Measurements from ENCODE around the gene KLK7. TPM values are rescaled to one million over a fixed set of nuclear protein-coding genes. Genes with fewer than 3 reads are reported as not detected.

The KLK7 gene
- total and polyA plus RNA-seq, 2 donors = 0.52 to 5.0 TPM

DNA sequence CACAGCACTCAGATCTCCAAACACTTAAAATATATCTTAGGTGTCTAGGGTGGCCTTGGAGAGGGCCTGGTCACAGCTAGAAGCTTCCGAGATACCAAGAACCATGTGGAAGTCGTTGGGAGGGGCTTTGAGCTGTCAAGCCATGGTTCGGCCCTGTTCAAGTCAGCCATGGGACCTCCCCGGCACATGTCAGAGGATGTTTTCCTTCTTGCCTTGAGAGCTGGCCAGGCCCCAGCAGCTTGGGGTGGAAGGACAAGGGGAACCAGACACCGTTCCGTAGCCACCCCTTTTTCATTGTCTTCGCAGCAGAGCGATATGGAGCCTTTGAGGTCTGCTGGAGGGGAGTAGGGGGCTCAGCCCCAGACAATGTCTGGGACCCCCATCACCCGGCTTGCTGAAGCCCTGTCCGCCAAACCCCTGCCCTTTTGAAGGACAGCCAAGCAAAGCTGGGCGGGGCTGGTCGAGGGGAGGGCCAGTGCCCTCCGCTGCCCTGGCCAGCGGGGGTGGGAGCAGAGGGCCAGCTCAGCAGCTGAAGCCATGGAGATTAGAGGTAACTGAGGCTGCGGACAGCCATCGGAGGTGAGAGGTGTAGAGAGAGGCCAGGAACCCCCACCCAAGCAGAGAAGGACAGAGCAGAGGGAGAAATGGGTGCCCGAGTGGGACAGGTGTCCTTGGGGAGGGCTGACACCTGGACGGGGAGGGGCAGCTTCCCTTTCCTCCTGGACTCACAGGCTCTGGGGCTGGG lies 42.3 kb upstream of the KLK7 start:
- H3K36me3 ChIP-seq (ENCODE audit: control insufficient read depth in 2 of 2, insufficient read depth in 2 of 2, low read length in 1 of 2) = no peaks in the 10 kb centered on the region
- no peak overlapping the region for H3K4me3 ChIP-seq (ENCODE audit: low read length in 2 of 2)
- no peak overlapping the region for H3K27ac ChIP-seq (ENCODE audit: low read depth in 1 of 2, low read length in 1 of 2)
- DNase-seq (ENCODE audit: low read depth in 6 of 9, low spot score in 9 of 9) = no peak
- peaks cover 0 to 17% of the 10 kb centered on the region in 2 donors for H3K27me3 ChIP-seq (ENCODE audit: control insufficient read depth in 2 of 2, insufficient read depth in 1 of 2, low read length in 1 of 2)
- WGBS = 77% methylated on average over 18 of the region's 18 CpGs
- H3K9me3 ChIP-seq (ENCODE audit: control insufficient read depth in 2 of 2, insufficient read depth in 1 of 2, low read length in 1 of 2) = no peaks in the 10 kb centered on the region
- H3K4me1 ChIP-seq (ENCODE audit: control insufficient read depth in 2 of 2, insufficient read depth in 2 of 2, low read length in 2 of 2) = no peaks in the 10 kb centered on the region

DNA sequence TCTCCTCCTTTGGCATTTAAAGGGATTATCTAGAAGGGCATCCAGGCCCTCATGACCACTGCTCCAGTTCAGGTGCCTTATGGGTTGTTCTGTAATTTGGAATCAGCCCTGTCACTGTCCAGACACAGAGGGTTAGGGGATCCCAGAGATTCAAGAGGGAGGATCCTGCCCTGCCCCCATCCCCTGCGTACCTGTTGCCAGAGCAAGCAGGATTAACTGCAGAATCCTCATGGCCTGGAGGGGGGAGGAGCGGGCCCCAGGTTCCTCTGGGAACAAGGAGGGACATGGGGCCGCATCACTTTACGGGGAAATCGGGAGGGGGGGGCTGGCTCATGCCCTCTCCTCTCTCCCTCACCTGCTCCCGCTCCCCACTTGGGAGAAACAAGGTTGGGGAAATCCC lies 41.7 kb upstream of the KLK7 start:
- WGBS = 77% methylated on average over 6 of the region's 6 CpGs
- Histone ChIP-seq H3K27ac (ENCODE audit: low read depth in 1 of 2, low read length in 1 of 2) (no peak overlapping the region), H3K4me1 (ENCODE audit: control insufficient read depth in 2 of 2, insufficient read depth in 2 of 2, low read length in 2 of 2) (no peaks in the 10 kb centered on the region), H3K9me3 (ENCODE audit: control insufficient read depth in 2 of 2, insufficient read depth in 1 of 2, low read length in 1 of 2) (no peaks in the 10 kb centered on the region), H3K27me3 (ENCODE audit: control insufficient read depth in 2 of 2, insufficient read depth in 1 of 2, low read length in 1 of 2) (peaks cover under 1 to 23% of the 10 kb centered on the region in 2 donors), H3K4me3 (ENCODE audit: low read length in 2 of 2) (no peak overlapping the region), H3K36me3 (ENCODE audit: control insufficient read depth in 2 of 2, insufficient read depth in 2 of 2, low read length in 1 of 2) (no peaks in the 10 kb centered on the region)
- DNase-seq (ENCODE audit: low read depth in 6 of 9, low spot score in 9 of 9) = no peak

DNA sequence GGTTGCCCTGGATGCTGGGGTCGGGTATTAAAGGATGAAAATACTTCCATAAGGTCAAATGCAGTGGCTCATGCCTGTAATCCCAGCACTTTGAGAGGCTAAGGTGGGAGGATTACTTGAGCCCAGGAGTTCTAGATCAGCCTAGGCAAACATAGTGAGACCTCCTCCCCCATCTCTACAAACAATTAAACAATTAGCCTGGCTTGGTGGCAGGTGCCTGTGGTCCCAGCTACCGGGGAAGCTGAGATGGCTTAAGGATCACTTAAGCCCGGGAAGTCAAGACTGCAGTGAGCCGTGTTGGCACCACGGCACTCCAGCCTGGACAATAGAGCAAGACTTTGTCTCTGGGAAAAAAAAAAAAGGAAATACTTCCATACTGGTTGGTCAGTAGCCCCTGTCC lies 41.2 kb upstream of the KLK7 start:
- Histone ChIP-seq H3K27ac (ENCODE audit: low read depth in 1 of 2, low read length in 1 of 2) (no peak overlapping the region), H3K4me3 (ENCODE audit: low read length in 2 of 2) (no peak overlapping the region)
- WGBS = 66% methylated on average over 5 of the region's 5 CpGs

DNA sequence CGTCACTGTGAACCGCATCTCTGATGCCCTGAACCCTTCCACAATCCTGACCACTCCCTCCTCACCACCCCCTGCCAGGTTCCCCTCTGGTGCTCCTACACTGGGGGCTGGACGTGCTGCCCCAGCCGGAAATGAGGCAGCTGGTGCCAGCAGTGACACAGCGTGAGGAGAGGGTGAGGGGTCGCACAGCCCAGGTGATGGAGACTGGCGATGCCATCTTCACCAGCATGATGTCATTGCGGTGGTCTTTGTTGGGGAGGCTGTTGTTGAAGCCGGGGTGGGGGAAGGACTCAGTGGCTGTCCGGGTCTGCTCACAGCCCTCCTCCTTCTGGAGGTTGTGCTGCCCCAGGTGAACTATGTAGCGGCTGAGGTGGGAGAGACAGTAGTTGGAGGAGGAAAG lies 40.2 kb upstream of the KLK7 start:
- Histone ChIP-seq H3K27me3 (ENCODE audit: control insufficient read depth in 2 of 2, insufficient read depth in 1 of 2, low read length in 1 of 2) (peaks cover 15 to 38% of the 10 kb centered on the region in 2 donors), H3K4me1 (ENCODE audit: control insufficient read depth in 2 of 2, insufficient read depth in 2 of 2, low read length in 2 of 2) (no peaks in the 10 kb centered on the region), H3K36me3 (ENCODE audit: control insufficient read depth in 2 of 2, insufficient read depth in 2 of 2, low read length in 1 of 2) (no peaks in the 10 kb centered on the region), H3K9me3 (ENCODE audit: control insufficient read depth in 2 of 2, insufficient read depth in 1 of 2, low read length in 1 of 2) (no peaks in the 10 kb centered on the region), H3K27ac (ENCODE audit: low read depth in 1 of 2, low read length in 1 of 2) (no peak overlapping the region), H3K4me3 (ENCODE audit: low read length in 2 of 2) (no peak overlapping the region)
- WGBS = 80% methylated on average over 11 of the region's 11 CpGs
- DNase-seq (ENCODE audit: low read depth in 6 of 9, low spot score in 9 of 9) = no peak

More for the DNA sequence above, 41.2 kb upstream of the KLK7 start:
- H3K9me3 ChIP-seq (ENCODE audit: control insufficient read depth in 2 of 2, insufficient read depth in 1 of 2, low read length in 1 of 2) = no peaks in the 10 kb centered on the region
- no peak for DNase-seq (ENCODE audit: low read depth in 6 of 9, low spot score in 9 of 9)
- H3K27me3 ChIP-seq (ENCODE audit: control insufficient read depth in 2 of 2, insufficient read depth in 1 of 2, low read length in 1 of 2) = peaks cover 5 to 28% of the 10 kb centered on the region in 2 donors
- H3K4me1 ChIP-seq (ENCODE audit: control insufficient read depth in 2 of 2, insufficient read depth in 2 of 2, low read length in 2 of 2) = no peaks in the 10 kb centered on the region
- no peaks in the 10 kb centered on the region for H3K36me3 ChIP-seq (ENCODE audit: control insufficient read depth in 2 of 2, insufficient read depth in 2 of 2, low read length in 1 of 2)

GRCh38 chr19:51022526-51022925 lies 38.8 kb upstream of the KLK7 start:
- WGBS = 67% methylated on average over 14 of the region's 14 CpGs
- H3K27ac ChIP-seq (ENCODE audit: low read depth in 1 of 2, low read length in 1 of 2) = no peak overlapping the region
- H3K4me1 ChIP-seq (ENCODE audit: control insufficient read depth in 2 of 2, insufficient read depth in 2 of 2, low read length in 2 of 2) = no peaks in the 10 kb centered on the region
- DNase-seq (ENCODE audit: low read depth in 6 of 9, low spot score in 9 of 9) = no peak
- no peaks in the 10 kb centered on the region for H3K9me3 ChIP-seq (ENCODE audit: control insufficient read depth in 2 of 2, insufficient read depth in 1 of 2, low read length in 1 of 2)
- H3K27me3 ChIP-seq (ENCODE audit: control insufficient read depth in 2 of 2, insufficient read depth in 1 of 2, low read length in 1 of 2) = peaks cover 19 to 50% of the 10 kb centered on the region in 2 donors
- no peaks in the 10 kb centered on the region for H3K36me3 ChIP-seq (ENCODE audit: control insufficient read depth in 2 of 2, insufficient read depth in 2 of 2, low read length in 1 of 2)
- H3K4me3 ChIP-seq (ENCODE audit: low read length in 2 of 2) = no peak overlapping the region

DNA sequence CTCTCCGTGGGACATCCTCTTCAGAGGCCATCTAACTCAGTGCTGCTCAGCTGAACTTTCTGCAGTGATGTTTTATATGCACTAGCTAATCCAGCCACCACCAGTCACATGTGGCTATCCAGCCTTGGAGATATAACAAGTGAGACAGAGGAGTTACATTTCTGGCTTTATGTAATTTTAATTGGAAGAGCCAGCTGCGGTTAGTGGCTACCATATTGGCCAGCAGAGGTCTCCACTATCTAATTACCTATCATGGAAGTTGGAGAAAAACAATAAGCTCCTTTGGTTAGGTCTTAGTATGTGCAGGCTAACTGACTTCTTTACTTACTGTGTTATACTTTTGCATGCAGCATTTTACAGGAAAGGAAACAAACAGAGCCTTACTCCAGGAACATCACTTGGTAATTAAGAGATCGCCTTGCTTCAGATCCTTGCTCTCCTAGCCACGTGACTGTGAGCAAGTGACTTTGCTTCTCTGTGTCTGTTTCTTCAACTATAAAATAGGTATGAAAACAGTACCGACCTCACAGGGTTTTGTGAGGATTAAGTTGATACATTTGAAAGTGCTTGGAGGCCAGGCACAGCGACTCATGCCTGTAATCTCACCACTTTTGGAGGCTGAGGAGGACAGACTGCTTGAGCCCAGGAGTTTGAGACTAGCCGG lies 37.4 kb upstream of the KLK7 start:
- Histone ChIP-seq H3K4me3 (ENCODE audit: low read length in 2 of 2) (no peak overlapping the region), H3K27me3 (ENCODE audit: control insufficient read depth in 2 of 2, insufficient read depth in 1 of 2, low read length in 1 of 2) (peaks cover 30 to 58% of the 10 kb centered on the region in 2 donors), H3K27ac (ENCODE audit: low read depth in 1 of 2, low read length in 1 of 2) (no peak overlapping the region), H3K4me1 (ENCODE audit: control insufficient read depth in 2 of 2, insufficient read depth in 2 of 2, low read length in 2 of 2) (no peaks in the 10 kb centered on the region), H3K9me3 (ENCODE audit: control insufficient read depth in 2 of 2, insufficient read depth in 1 of 2, low read length in 1 of 2) (no peaks in the 10 kb centered on the region), H3K36me3 (ENCODE audit: control insufficient read depth in 2 of 2, insufficient read depth in 2 of 2, low read length in 1 of 2) (no peaks in the 10 kb centered on the region)
- peak in 1 of 9 donors; percentile 13 for DNase-seq (ENCODE audit: low read depth in 6 of 9, low spot score in 9 of 9)
- WGBS = 43% methylated on average over 7 of the region's 7 CpGs

DNA sequence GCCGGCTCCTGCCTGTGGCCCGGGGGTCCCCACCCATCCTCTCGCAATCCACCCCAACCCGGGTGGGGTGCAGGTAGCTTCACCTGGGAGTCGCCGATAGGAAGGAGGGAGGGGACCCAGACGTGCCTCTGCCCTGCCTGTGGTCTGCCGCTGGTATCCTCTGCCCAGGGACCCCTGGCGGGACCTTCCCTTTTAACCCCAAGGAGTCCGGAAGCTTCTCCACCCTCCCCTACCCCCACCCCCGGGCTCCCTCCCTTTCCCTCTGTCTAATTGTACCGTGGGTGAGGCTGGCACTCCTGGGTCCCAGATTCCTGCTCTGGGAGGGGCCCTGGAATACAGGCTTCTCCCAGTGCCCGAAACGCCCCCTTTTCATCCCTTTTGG lies 35.8 kb upstream of the KLK7 start, which contains the start of gene KLK10:
Gene KLK10, minus strand, starts transcription at position 166 of the 382 bp plus-strand sequence. CDS start 579 bp downstream, outside the sequence.
- WGBS = 9% methylated on average over 14 of the region's 14 CpGs
- Histone ChIP-seq H3K4me3 (ENCODE audit: low read length in 2 of 2) (no peak within 1 kb of the TSS), H3K36me3 (ENCODE audit: control insufficient read depth in 2 of 2, insufficient read depth in 2 of 2, low read length in 1 of 2) (no peaks in the 10 kb centered on the region), H3K27ac (ENCODE audit: low read depth in 1 of 2, low read length in 1 of 2) (peak within 1 kb of the TSS in 1 of 2 donors; percentile 68), H3K9me3 (ENCODE audit: control insufficient read depth in 2 of 2, insufficient read depth in 1 of 2, low read length in 1 of 2) (no peaks in the 10 kb centered on the region), H3K4me1 (ENCODE audit: control insufficient read depth in 2 of 2, insufficient read depth in 2 of 2, low read length in 2 of 2) (no peaks in the 10 kb centered on the region), H3K27me3 (ENCODE audit: control insufficient read depth in 2 of 2, insufficient read depth in 1 of 2, low read length in 1 of 2) (peaks cover 30 to 64% of the 10 kb centered on the region in 2 donors)
- DNase-seq (ENCODE audit: low read depth in 6 of 9, low spot score in 9 of 9) = no peak

GRCh38 chr19:51018745-51019543 lies 35.2 kb upstream of the KLK7 start:
- Histone ChIP-seq H3K27ac (ENCODE audit: low read depth in 1 of 2, low read length in 1 of 2) (peak overlapping the region in 1 of 2 donors; percentile 68), H3K4me1 (ENCODE audit: control insufficient read depth in 2 of 2, insufficient read depth in 2 of 2, low read length in 2 of 2) (no peaks in the 10 kb centered on the region), H3K36me3 (ENCODE audit: control insufficient read depth in 2 of 2, insufficient read depth in 2 of 2, low read length in 1 of 2) (no peaks in the 10 kb centered on the region), H3K9me3 (ENCODE audit: control insufficient read depth in 2 of 2, insufficient read depth in 1 of 2, low read length in 1 of 2) (no peaks in the 10 kb centered on the region), H3K4me3 (ENCODE audit: low read length in 2 of 2) (no peak overlapping the region), H3K27me3 (ENCODE audit: control insufficient read depth in 2 of 2, insufficient read depth in 1 of 2, low read length in 1 of 2) (peaks cover 30 to 64% of the 10 kb centered on the region in 2 donors)
- 4% methylated on average over 68 of the region's 68 CpGs for WGBS
- DNase-seq (ENCODE audit: low read depth in 6 of 9, low spot score in 9 of 9) = no peak
